Erythroblast (primary cell): Measurements from ENCODE around the gene ARL15.

ENCODE experiments used
- GATA1 ChIP-seq: IDR thresholded peaks from 2 replicates; pipeline ENCODE4 v1.6.1; 2011; ENCODE audit warnings: low read depth, mild to moderate bottlenecking, control low read depth, low read length, moderate library complexity
- POLR2A ChIP-seq: IDR thresholded peaks from 2 replicates; pipeline ENCODE4 v1.6.1; 2011; ENCODE audit warnings: mild to moderate bottlenecking, low read length

DNA sequence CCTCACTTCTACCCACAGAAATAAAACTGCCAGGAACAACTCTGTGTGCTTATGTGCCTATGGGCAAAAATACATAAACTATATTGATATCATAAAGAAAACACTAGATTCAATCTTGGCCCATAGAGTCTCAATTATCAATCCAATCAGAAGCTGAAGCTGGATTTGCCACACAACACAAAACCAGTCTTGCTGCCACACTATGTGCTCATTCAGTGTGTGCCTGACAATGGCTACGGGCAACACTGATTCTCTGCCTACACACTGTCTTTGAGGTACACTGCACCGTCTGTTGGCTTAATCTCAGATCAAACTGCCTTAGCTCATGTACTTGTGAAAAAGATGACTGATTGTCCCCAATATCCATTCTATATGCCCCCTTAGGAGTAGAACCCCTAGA is 35.4 kb downstream of the ARL15 start:
- TF ChIP-seq POLR2A: no peak
- TF ChIP-seq GATA1: no peak
